ENCODE results near the gene TMED1. TPM values are rescaled to one million over a fixed set of nuclear protein-coding genes. Genes with fewer than 3 reads are reported as not detected.

Gene TMED1
- total and polyA plus RNA-seq, 8 donors, result 0.58 to 45.2 (median 20.9) TPM

- H3K27ac ChIP-seq, result no peak overlapping the region
- H3K4me3 ChIP-seq, result no peak overlapping the region
- no peaks in the 10 kb centered on the region for H3K4me1 ChIP-seq
- 74 to 80% (median 79%) methylated on average over 7 of the region's 7 CpGs for WGBS, 5 donors
- no peaks in the 10 kb centered on the region for H3K9me3 ChIP-seq
- DNase-seq, result no peak
- no peaks in the 10 kb centered on the region for H3K36me3 ChIP-seq
- intact Hi-C loops (cut with DNase I; ENCODE audit: low total_unique reads), result no loop called here
- TF ChIP-seq CTCF (IDR thresholded peaks at IDR 0.05) (no peak), EP300 (IDR thresholded peaks at IDR 0.05) (no peak), POLR2AphosphoS5 (IDR thresholded peaks at IDR 0.05) (no peak), POLR2A (IDR thresholded peaks at IDR 0.05) (no peak)
- peaks cover 0 to 11% (median 0%) of the 10 kb centered on the region in 3 donors for H3K27me3 ChIP-seq
Observed at GRCh38 chr19:10854350-10855089, 18.5 kb upstream of the TMED1 start.

GRCh38 chr19:10852941-10853340 lies 16.9 kb upstream of the TMED1 start:
- DNase-seq, result no peak
- Histone ChIP-seq H3K36me3 (no peaks in the 10 kb centered on the region), H3K27ac (no peak overlapping the region), H3K4me3 (no peak overlapping the region), H3K27me3 (peaks cover 0 to 26% (median 0%) of the 10 kb centered on the region in 3 donors), H3K9me3 (no peaks in the 10 kb centered on the region), H3K4me1 (no peaks in the 10 kb centered on the region)
- 70 to 83% (median 75%) methylated on average over 7 of the region's 7 CpGs for WGBS, 5 donors
- intact Hi-C loops (cut with DNase I; ENCODE audit: low total_unique reads), result no loop called here
- TF ChIP-seq POLR2A (IDR thresholded peaks at IDR 0.05) (no peak), EP300 (IDR thresholded peaks at IDR 0.05) (no peak), CTCF (IDR thresholded peaks at IDR 0.05) (no peak)

DNA sequence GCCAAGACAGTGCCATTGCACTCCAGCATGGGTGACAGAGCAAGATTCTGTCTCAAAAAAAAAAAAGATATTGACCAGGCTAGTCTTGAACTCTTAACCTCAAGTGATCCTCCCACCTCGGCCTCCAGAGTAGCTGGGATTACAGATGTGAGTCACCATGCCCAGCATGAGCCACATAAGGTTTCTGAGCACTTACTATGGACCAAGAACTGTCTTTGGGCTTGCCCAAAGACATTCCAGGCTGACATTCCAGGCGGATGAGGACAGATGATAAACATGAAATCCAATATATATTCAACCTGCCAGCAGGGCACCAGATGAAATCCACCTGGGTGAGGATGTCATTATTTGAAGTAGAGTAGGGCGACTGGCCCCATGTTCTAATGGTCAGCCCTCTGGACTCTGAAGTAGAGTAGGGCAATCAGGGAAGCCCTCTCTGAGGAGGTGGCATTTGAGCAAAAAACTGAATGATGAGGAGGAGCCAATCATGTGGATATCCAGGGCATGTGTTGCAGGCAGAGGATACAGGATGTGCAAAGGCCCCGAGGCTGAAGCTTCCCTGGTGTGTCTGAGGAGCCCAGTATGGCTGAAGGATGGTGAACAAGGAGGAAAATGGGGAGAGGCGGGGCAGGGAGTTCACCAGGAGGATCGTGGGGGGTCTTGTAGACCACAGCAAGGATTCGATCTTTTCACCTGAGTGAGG lies 16.2 kb upstream of the TMED1 start:
- Histone ChIP-seq H3K36me3 (no peaks in the 10 kb centered on the region), H3K4me3 (no peak overlapping the region), H3K27me3 (peaks cover 0 to 26% (median 0%) of the 10 kb centered on the region in 3 donors), H3K4me1 (no peaks in the 10 kb centered on the region), H3K27ac (no peak overlapping the region), H3K9me3 (no peaks in the 10 kb centered on the region)
- intact Hi-C loops (cut with DNase I; ENCODE audit: low total_unique reads), result no loop called here
- no peak for TF ChIP-seq POLR2A (IDR thresholded peaks at IDR 0.05)
- TF ChIP-seq EP300 (IDR thresholded peaks at IDR 0.05), result no peak
- no peak for TF ChIP-seq POLR2AphosphoS5 (IDR thresholded peaks at IDR 0.05)
- no peak for TF ChIP-seq CTCF (IDR thresholded peaks at IDR 0.05)
- DNase-seq, result no peak
- WGBS, 5 donors, result 73 to 83% (median 78%) methylated on average over 7 of the region's 7 CpGs

DNA sequence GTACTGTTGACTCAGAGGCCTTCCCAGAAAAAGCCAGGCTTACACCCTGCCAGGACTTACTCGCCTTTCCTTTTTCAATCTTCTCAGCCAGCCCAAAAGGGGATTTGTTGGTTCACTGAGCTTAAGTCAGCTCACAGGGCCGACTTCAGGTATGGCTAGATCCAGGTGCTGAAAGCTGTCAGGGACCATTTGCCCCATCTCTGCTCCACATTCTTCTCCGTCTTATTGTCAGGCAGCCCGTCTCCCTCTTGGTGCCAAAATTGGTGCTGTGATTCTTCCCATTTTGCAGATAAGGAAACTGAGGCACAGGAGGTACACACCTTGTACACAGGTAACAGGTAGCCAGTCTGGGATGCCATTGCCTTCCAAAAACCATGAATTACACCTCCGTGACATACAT lies 14.6 kb upstream of the TMED1 start:
- intact Hi-C loops (cut with DNase I; ENCODE audit: low total_unique reads), result no loop called here
- Histone ChIP-seq H3K27ac (no peak overlapping the region), H3K4me1 (no peaks in the 10 kb centered on the region), H3K36me3 (no peaks in the 10 kb centered on the region), H3K4me3 (no peak overlapping the region), H3K27me3 (peaks cover 0 to 26% (median 0%) of the 10 kb centered on the region in 3 donors), H3K9me3 (peaks cover 0 to 6% (median 4%) of the 10 kb centered on the region in 4 donors)
- no peak for DNase-seq
- TF ChIP-seq EP300 (IDR thresholded peaks at IDR 0.05), result no peak
- no peak for TF ChIP-seq POLR2A (IDR thresholded peaks at IDR 0.05)
- TF ChIP-seq POLR2AphosphoS5 (IDR thresholded peaks at IDR 0.05), result no peak
- TF ChIP-seq CTCF (IDR thresholded peaks at IDR 0.05), result no peak
- 86 to 92% (median 87%) methylated on average over 5 of the region's 5 CpGs for WGBS, 5 donors

All from stomach (tissue), 9 donors.